Thymus (tissue), 11 donors: ENCODE results near the gene UGGT2. TPM values are rescaled to one million over a fixed set of nuclear protein-coding genes. Genes with fewer than 3 reads are reported as not detected.

Experiments
- DNase-seq, 9 donors: peaks; one replicate each; pipeline ENCODE4 v3.0.0-alpha.2; 2013; ENCODE audit warnings: low spot score in 9 of 9, low read depth in 6 of 9, missing footprints in 1 of 9
- H3K27ac ChIP-seq, 2 donors: one replicate each; pipeline ENCODE4 v1.5.1; 2013; ENCODE audit warnings: control low read depth in 1 of 2, low read depth in 1 of 2, low read length in 1 of 2, mild to moderate bottlenecking in 1 of 2, moderate library complexity in 1 of 2
- H3K27me3 ChIP-seq, 2 donors: one replicate each; pipeline ENCODE4 v1.5.1; 2013; ENCODE audit warnings: low read length in 1 of 2; ENCODE audit not compliant: control insufficient read depth in 2 of 2, insufficient read depth in 1 of 2
- H3K36me3 ChIP-seq, 2 donors: one replicate each; pipeline ENCODE4 v1.5.1; 2013; ENCODE audit warnings: low read length in 1 of 2, mild to moderate bottlenecking in 1 of 2, moderate library complexity in 1 of 2; ENCODE audit not compliant: control insufficient read depth in 2 of 2, insufficient read depth in 2 of 2
- H3K4me1 ChIP-seq, 2 donors: one replicate each; pipeline ENCODE4 v1.5.1; 2013; ENCODE audit warnings: low read length in 2 of 2; ENCODE audit not compliant: control insufficient read depth in 2 of 2, insufficient read depth in 2 of 2
- H3K4me3 ChIP-seq, 2 donors: one replicate each; pipeline ENCODE4 v1.5.1; 2013; ENCODE audit warnings: low read length in 2 of 2, control low read depth in 1 of 2, mild to moderate bottlenecking in 1 of 2
- H3K9me3 ChIP-seq, 2 donors: one replicate each; pipeline ENCODE4 v1.5.1; 2013; ENCODE audit warnings: low read length in 1 of 2, mild to moderate bottlenecking in 1 of 2; ENCODE audit not compliant: control insufficient read depth in 2 of 2, insufficient read depth in 1 of 2
- WGBS: extraction: QIAGEN DNeasy Blood & Tissue Kit; methylation state at CpG from one replicate; pipeline ENCODE4 v1.1.7; 2013; 5-methylcytosine and 5-hydroxymethylcytosine counted together
- polyA plus RNA-seq: library from polyadenylated mRNA; stranded (reverse); fragments of 200-250 nt; gene quantifications from one replicate; pipeline ENCODE4 v1.2.3, GENCODE V29; 2013
- total RNA-seq: library from RNA; stranded (reverse); fragments of 120-200 nt; gene quantifications from one replicate; pipeline ENCODE4 v1.2.4, GENCODE V29; 2013
- donor health status: healthy.

The UGGT2 gene
- total and polyA plus RNA-seq, 2 donors, result 6.4 to 6.8 TPM

DNA sequence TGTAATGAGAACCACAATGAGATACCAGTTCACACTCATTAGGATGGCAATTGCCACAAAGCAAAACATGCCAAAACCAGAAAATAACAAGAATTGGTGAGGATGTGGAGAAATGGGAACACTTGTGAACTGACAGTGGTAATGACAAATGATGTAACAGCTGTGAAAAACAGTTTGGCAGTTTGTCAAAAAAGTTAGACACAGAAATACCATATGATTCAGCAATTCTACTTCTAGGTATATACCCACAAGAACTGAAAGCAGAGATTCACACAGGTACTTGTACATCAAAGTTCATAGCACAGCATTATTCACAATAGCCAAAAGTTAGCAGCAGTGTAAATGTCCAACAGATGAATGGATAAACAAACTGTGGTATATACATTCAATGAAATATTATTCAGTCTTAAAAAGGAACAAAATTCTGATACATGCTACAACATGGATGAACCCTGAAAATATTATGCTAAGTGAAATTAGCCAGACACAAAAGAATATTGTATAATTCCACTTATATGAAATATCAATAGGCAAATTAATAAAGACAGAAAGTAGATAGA, 96.5 kb downstream of the UGGT2 start:
- no peaks in the 10 kb centered on the region for H3K4me1 ChIP-seq
- DNase-seq, result no peak
- H3K27me3 ChIP-seq, result no peaks in the 10 kb centered on the region
- peaks cover 0 to 12% of the 10 kb centered on the region in 2 donors for H3K9me3 ChIP-seq
- no peak overlapping the region for H3K4me3 ChIP-seq
- H3K36me3 ChIP-seq, result no peaks in the 10 kb centered on the region
- H3K27ac ChIP-seq, result no peak overlapping the region

DNA sequence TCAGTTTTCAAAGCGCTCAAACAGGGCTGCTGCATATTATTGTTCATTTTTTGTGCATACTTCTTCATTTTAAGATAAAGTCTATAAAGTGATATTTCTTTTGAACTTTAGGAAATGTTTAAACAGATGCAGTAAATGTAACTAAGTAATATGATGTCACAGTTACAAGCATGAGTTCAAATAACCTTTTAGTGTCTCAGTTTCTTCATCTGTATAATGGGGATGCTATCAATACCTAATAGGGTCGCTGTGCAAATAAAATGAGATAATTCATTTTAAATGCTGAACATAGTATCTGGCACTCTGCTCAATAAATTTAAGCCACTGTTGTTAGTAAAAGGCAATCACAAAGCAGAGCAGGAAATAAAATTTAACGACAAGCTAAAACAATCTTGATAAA, 97.5 kb downstream of the UGGT2 start:
- Histone ChIP-seq H3K27ac (no peak overlapping the region), H3K4me1 (no peaks in the 10 kb centered on the region), H3K36me3 (no peaks in the 10 kb centered on the region), H3K4me3 (no peak overlapping the region), H3K9me3 (peaks cover 0 to 12% of the 10 kb centered on the region in 2 donors), H3K27me3 (no peaks in the 10 kb centered on the region)
- WGBS, result 96% methylated on average over 3 of the region's 3 CpGs
- no peak for DNase-seq

DNA sequence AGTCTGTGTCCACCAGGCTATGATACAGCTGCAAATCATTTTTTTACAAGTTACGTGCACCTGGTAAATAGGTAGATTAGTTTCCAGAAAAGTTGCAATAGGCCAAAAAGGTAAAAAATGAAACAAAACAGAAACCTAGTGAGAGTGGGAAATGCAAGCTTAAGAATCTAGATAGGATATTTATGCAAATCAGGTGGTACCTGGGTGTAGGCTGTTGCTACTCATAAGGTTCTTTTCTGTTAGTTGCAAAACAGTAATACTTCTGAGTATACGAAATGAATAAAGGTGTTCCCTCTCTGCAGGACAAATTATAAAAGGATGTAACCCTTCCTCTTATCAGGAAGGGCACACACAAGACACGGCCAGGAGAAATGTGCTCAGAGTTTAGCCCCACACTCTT, 97.9 kb downstream of the UGGT2 start:
- no peak for DNase-seq
- Histone ChIP-seq H3K27ac (no peak overlapping the region), H3K27me3 (no peaks in the 10 kb centered on the region), H3K4me3 (no peak overlapping the region), H3K4me1 (no peaks in the 10 kb centered on the region), H3K9me3 (peaks cover 0 to 12% of the 10 kb centered on the region in 2 donors), H3K36me3 (no peaks in the 10 kb centered on the region)
- 78% methylated on average over 3 of the region's 3 CpGs for WGBS

DNA sequence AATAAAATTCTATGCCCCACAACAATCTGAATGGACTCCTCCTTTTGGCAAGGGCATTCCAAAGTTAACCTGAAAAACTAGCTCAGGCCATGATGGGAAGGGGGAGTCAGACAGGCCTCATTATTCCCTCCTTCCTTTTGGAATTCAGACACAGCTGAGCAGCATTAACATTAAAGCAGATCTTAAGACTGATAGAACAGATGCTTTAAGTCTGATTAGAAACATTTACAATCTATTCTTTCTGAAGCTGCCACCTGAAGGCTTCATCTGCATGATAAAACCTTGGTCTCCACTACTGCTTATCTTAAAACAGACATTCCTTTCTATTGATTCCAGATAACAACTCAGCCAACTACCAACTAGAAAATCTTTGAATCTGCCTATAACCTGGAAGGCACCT, 98.9 kb downstream of the UGGT2 start:
- no peak for DNase-seq
- Histone ChIP-seq H3K4me1 (no peaks in the 10 kb centered on the region), H3K4me3 (no peak overlapping the region), H3K27ac (no peak overlapping the region), H3K36me3 (no peaks in the 10 kb centered on the region), H3K27me3 (no peaks in the 10 kb centered on the region), H3K9me3 (peaks cover 0 to 7% of the 10 kb centered on the region in 2 donors)

DNA sequence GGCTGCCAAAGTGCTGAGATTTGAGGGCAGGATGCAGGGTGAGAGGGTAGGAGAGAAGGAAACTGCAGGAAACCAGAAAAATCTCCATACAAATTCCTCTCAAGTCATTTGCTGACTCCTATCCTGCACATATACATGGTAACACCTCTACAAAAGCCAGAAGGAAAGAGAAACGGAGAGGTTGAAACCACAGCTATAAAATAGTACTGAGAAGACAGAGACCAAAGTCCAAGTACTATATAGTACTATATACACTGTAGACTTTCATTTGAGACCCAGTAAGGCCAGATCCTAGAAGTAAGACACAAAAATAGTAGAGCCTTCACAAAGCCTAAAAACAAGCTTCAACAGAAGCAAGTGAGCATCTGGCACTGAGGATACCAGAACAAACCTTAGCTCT, 103.1 kb downstream of the UGGT2 start:
- WGBS, result 94% methylated on average over 1 of the region's 1 CpG
- Histone ChIP-seq H3K4me3 (no peak overlapping the region), H3K4me1 (no peaks in the 10 kb centered on the region)

DNA sequence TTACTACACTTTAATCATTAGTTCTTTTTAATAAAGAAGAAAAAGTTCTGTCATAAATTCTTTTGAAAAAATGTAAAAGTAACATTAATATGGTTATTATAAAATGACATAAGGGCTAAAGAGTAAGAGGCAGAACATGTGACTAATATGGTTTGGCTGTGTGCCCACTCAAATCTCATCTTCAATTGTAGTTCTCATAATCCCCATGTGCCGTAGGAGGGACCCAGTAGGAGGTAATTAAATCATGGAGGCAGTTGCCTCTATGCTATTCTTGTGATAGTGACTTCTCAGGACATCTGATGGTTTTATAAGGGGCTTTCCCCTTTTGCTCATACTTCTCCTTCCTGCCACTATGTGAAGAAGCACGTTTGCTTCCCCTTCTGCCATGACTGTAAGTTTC, 104.5 kb downstream of the UGGT2 start:
- DNase-seq, result no peak
- Histone ChIP-seq H3K4me3 (no peak overlapping the region), H3K36me3 (no peaks in the 10 kb centered on the region), H3K4me1 (no peaks in the 10 kb centered on the region), H3K9me3 (no peaks in the 10 kb centered on the region), H3K27ac (no peak overlapping the region), H3K27me3 (no peaks in the 10 kb centered on the region)
- 84% methylated on average over 2 of the region's 2 CpGs for WGBS

More for the DNA sequence above, 103.1 kb downstream of the UGGT2 start:
- DNase-seq, result no peak
- H3K27me3 ChIP-seq, result no peaks in the 10 kb centered on the region
- H3K36me3 ChIP-seq, result no peaks in the 10 kb centered on the region
- no peak overlapping the region for H3K27ac ChIP-seq
- no peaks in the 10 kb centered on the region for H3K9me3 ChIP-seq

DNA sequence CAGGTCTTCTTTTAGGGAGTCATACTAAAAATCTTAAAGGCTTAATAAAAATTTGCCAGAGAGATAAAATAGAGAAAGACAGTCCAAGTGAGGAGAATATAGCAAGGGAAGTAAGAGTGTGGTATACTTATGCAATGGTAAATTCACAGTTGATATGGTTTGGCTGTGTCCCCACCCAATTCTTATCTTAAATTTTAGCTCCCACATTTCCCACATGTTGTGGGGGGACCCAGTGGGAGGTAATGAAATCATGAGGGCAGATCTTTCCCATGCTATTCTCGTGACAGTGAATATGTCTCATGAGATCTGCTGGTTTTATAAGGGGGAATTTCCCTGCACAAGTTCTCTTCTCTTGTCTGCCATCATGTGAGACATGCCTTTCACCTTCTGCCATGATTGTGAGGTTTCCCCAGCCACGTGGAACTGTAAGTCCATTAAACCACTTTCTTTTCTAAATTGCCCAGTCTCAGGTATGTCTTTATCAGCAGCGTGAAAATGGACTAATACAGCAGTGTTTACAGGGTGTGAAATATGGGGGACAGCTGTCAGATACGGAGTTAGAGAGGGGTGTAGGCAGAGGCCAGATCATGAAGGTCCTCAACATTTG, 115.4 kb downstream of the UGGT2 start:
- H3K36me3 ChIP-seq, result no peaks in the 10 kb centered on the region
- WGBS, result 92% methylated on average over 4 of the region's 4 CpGs

DNA sequence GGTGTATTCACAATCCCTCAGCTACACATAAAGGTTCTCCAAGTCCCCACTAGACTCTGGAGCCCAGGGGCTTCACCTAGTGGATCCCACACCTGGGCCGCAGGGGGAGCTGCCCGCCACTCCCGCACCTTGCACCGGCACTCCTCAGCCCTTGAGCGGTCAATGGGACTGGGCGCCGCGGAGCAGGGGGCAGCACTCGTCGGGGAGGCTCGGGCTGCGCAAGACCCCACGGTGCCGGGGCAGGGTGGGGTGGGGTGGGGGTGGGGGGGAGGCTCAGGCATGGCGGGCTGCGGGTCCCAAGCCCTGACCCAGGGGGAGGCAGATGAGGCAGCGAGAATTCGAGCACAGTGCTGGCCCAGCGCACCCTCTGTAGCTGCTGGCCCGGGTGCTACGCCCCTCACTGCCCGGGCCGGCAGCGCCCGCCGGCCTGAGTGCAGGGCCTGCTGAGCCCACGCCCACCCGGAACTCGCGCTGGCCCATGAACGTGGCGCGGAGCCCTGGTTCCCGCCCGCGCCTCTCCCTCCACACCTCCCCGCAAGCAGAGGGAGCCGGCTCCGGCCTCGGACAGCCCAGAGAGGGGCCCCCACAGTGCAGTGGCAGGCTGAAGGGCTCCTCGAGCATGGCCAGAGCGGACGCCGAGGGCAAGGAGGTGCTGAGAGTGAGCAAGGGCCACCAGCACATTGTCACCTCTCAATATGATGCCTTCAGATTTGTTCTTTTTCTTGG, 121.7 kb downstream of the UGGT2 start:
- Histone ChIP-seq H3K27ac (no peak overlapping the region), H3K4me1 (no peaks in the 10 kb centered on the region), H3K27me3 (no peaks in the 10 kb centered on the region), H3K9me3 (peaks cover 0 to 17% of the 10 kb centered on the region in 2 donors), H3K4me3 (no peak overlapping the region), H3K36me3 (no peaks in the 10 kb centered on the region)
- no peak for DNase-seq
- 95% methylated on average over 44 of the region's 44 CpGs for WGBS

More for the DNA sequence above, 115.4 kb downstream of the UGGT2 start:
- no peak overlapping the region for H3K4me3 ChIP-seq
- H3K27ac ChIP-seq, result no peak overlapping the region
- no peaks in the 10 kb centered on the region for H3K4me1 ChIP-seq
- no peak for DNase-seq
- peaks cover 0 to 3% of the 10 kb centered on the region in 2 donors for H3K9me3 ChIP-seq
- no peaks in the 10 kb centered on the region for H3K27me3 ChIP-seq

DNA sequence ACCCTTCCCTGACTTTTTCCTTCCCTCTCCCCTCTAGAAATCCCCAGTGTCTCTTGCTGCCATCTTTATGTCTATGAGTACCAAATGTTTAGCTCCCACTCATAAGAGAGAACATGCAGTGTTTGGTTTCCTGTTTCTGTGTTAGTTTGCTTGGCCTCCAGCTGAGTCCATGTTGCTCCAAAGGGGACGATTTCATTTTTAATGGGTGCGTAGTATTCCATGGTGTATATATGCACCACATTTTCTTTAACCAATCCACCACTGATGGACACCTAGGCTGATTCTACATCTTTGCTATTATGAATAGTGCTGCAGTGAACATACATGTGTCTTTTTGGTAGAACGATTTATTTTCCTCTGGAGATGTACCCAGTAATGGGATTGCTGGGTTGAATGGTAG, 123.8 kb downstream of the UGGT2 start:
- Histone ChIP-seq H3K36me3 (no peaks in the 10 kb centered on the region), H3K4me1 (no peaks in the 10 kb centered on the region), H3K9me3 (peaks cover 0 to 14% of the 10 kb centered on the region in 2 donors), H3K27ac (no peak overlapping the region), H3K4me3 (no peak overlapping the region), H3K27me3 (no peaks in the 10 kb centered on the region)
- DNase-seq, result no peak
- 98% methylated on average over 3 of the region's 3 CpGs for WGBS
